Activated CD4-positive, CD25-positive, alpha-beta regulatory T cell (primary cell): ENCODE measurements around the gene ADRA1B.
A peak's percentile ranks its signal among the peaks of the same experiment; 100 is the strongest.

Experiments used
- DNase-seq, 4 experiments: peaks; one replicate each; lab custom pipeline; 2025; lab: John Stamatoyannopoulos, UW

ADRA1B gene

DNA sequence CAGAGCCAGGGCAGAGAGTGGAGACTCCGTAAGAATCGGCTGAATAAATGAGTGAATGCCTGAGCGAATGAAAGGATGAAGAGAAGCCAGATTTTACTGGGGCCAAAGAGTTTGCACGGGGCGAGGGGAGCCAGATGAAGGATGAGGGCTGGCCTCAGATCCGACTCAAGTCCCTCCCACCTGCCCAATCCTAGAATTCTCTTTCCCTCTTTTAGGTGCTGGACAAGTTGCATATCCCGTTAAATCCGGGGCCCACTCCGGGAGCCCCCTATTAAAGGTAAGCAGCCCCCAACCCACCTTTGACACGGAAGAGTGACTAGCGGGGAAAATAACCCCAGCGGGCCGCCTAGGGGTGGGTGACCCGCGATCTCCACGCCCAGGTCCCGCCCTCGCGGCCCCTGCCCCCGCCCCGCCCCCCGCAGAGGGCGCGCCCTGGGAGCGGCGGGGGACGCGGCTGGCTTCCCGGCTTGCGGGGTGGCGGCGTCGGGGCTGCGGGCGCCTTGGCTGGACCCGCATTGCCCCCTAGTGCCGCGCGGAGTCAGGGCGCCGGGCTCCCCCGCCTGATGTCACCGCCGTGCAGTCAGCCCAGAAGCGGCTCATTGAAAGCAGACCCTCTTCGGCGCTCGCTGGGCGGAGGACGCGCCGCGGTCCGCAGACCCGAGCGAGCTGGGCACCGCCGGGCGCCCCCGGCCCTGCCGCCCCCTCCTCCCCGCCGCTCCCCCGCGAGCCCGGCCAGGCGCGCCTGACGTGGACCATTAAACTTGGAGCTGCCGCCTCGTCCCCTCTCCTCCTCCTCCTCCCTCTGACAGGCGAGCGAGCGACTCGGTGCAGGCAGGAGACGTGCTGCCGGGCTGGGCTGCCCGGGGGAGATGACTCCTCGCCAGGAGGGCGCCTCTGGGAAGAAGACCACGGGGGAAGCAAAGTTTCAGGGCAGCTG is at the start of gene ADRA1B:
TSS of gene ADRA1B (plus strand) at position 579 of the 937 bp plus-strand sequence. CDS start 424 bp downstream, outside the sequence.
- DNase-seq: peak in 3 of 4 experiments; percentile 2 to 30 (median 5)

DNA sequence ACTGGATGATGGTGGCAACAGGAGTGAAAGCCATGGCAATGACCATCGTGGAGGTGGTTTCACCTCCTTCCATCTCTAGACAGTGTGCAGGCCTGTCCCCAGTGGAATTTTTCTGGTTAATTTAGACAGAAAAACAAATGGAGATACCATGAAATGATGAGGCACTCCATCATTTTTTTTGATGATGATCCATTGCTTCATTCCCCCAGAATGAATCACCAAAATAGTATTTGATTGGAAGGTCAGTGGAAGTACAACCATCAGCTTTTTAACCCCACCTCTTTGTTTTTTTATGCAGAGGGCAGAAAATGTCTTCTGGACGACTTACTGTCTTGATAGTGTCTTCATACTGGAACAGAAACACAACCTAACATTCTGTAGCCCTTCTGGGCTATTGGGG is 42.6 kb upstream of the ADRA1B start:
- no peak for DNase-seq

DNA sequence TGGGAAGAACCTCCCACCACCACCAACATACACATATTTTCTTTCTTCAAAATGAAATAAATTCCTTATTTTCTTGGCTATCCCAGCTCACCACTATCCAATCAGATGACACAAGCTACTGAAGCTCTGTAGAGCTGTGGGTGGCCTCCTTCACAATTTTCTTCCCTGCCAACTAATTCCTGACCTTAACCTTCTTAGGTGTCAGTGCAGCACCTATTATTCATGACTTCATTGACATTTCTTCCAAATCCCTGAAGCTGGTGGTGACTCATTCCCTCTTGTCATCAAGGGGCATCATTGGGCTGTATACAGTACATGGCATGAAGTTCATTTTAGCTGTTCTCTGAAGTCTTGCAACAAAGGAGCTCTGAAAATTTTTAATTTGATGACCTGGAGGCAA is 42.0 kb upstream of the ADRA1B start:
- DNase-seq: no peak

DNA sequence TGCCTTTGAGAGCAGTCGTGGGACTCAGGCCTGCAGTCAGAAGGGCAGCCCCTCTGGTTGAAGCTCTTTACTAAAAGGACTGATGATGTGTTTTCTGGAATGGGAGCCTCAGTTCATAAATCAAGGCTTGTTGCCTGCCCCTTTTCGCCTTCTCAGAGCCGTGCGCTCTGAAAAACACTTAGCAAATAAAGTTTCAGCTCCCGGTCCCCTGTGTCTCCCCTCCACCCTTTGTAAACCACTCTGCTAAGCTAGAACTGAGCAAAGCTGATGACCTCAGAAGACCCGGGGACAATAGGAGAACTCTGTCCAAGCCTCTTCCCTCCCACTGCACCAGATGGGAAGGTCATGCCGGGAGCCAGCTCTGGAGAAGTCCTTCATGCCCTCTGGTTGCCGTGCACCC is 39.3 kb upstream of the ADRA1B start:
- no peak for DNase-seq

DNA sequence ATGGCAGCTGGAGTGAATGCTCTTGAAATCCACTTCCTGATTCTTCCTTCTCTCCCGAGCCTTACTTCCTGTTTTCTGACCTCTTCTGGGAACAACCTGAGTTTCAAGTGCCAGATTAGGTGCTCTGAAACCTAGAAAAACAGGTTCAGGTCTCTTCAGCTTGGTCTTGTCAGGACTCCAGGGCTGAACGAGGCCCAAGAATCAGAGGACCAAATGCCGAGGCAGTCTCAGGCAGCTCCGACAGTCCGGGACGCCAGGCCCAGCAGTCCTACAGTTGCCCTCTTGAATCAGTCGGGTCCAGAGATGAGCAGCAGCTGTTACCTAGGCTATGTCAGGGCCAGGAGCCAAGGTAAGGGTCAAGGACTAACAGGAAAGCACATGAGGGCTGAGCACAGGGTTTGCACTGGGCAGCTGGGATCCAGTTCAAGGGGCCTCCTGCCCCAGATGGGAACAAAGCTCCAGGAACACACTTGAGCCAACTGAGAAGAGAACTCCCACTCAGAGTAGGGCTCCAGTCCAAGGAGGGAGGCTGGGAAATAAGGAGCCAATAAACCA is 38.3 kb upstream of the ADRA1B start:
- DNase-seq: no peak

DNA sequence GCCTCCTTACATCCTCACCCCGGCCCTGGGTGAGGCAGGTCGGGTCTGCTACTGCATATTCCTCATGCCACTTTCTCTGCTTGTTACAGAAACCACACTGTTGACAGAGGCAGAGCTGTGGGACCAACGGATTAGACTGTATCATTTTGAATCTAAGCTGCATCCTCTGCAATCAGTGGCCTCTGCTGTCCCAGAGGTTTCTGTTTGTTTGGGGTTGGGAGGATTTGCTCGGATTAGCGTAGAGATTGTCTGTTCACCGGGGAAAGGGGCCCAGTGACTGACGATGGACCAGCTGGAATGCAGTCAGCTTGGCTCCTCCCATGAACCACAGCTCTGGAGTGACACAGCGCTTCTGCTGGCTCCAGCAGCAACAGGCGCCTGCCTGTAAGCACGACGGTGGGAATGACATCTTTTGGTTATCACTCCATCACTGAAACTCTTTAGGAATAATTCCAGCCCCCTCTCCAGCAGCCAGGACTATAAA is 37.3 kb upstream of the ADRA1B start:
- DNase-seq: no peak

DNA sequence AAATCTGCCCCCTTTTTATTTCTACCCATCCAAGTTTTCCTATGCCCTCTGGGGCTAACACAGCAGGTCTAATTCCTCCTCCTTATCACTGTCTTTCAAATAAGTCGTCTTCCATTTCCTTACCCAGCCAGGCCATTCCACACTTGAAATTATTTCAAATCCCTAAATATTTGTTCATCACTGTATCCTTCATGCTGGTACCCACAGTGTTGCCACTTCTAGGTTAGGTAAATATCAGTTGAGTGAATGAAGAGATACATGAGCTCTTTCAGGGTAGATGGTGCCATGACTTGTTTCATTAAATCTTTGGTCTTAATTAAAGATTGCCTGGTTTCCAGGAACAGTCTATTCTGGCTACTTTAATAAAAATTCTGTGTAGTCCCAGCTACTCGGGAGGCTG is 35.6 kb upstream of the ADRA1B start:
- no peak for DNase-seq

DNA sequence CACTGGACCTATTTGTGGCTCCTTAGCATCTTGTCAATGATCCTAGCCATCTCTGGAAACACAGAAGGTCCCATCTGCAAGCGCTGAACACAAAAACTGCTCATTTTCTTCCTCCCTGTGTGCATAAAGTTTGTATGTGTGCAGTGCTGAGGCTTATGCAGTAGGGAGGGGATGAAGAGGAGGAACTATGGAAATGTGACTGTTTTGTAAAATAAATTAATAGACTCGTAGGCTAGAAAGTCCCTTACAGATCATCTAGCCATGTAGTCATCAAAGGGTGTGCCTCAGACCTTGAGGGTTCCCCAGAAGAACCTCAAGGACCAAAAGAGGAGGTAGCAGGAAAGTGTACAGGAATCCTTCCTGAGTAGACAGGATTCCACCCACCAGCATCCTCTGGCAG is 34.3 kb upstream of the ADRA1B start:
- no peak for DNase-seq

DNA sequence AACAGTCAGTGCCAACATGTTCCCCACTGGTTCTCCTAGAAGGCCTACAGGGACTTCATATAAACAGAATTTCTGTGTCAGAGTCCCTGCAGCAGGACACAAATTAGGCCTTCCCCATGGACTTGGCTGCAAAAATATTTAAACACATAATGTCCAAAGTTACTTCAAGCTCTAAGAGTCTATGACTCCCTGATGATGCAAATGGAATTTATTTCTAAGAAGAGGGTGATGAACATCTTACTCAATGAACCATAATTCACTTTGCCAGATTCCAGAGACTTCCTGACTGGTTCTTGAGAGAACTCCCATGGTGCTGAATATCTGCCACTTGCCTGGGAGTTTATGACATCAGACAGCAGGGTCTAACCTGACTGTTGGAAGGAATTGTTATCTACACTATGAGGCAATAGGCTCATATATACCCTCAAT is 32.7 kb upstream of the ADRA1B start:
- no peak for DNase-seq

DNA sequence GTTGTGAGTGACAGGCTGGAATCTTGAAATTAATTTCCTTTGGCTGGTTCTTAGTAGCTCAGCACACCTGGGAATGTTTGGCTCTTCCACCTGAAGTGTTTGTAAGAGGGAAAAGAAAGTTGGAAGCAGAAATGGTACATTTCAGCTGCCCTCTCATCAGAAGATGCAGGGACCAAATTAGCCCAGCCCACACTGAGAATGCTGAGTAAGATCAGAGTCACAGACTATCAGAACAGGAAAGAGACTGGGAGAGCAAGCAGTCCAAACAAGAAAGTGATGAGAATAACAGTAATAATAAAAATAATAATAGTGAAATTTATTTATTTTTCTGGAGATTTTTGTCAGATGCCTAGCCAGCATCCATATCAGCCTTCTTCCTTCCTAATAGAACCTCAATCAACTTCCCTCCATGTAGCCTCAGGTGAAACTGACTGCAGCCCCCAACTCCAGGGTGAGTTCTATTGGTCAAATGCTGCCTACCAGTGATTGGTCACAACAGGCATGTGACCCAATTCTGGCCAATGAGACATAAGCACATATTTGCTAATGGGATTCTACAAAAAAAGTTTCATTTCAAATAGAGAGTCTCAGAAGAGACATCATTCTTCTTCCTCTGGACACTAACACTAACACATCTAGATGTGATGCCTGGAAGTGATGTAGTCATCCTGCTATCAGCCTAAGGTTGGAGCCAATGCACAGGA is 31.2 kb upstream of the ADRA1B start:
- DNase-seq: no peak

DNA sequence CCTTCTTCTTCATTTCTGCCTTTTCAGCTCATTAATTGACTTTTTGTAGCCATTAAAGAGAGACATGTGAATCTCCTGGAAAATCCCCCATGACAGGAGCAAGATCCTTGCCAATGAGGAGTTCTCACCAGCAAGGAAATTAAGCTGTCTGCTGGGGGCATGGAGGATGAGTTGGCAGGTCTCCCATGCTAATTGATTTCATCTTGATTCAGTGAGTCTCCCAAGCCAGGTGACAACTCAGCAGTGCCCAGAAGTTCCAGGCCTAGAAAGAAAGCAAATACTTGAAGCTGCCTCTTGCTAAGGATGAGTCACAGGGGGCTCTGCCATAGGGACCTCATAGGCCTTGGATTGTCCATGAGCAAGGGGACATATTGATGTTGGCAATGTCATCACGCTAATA is 30.0 kb upstream of the ADRA1B start:
- no peak for DNase-seq

DNA sequence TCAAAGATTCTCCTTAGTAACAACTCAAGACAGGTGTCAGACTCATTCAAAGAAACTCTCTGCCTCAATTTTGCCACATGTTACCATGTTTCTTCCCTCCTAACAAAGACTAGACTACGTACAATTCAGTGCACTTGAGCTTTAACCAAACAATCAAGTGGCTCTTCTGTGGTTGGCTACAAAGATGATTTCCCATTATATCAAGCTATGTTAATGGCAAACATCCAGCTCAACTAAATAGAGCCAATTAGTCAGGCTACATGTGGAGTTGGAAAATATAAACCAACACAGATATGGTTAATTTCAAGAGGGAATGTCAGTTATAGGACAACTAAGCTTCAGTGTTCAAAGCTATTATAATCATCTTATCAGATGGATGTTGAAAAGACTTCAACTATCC is 29.2 kb upstream of the ADRA1B start:
- DNase-seq: no peak

DNA sequence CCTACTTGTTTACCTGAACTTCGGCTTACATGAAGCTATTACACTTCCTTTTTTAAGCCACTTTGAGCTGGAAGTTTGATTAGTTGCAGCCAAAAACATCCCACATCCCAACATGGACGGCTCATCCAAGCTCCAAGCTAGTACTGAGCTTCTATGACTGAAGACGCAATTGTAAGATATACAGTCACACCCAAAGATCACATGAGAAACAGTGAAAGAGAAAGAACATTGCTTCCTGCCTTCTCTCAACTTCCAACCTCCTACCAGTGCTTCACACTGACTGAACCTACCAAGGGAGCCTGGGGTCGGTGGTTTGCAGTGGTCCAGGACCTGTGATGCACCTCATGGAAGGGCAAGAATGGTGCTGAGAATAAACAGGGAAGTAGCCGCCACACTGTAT is 27.4 kb upstream of the ADRA1B start:
- no peak for DNase-seq

DNA sequence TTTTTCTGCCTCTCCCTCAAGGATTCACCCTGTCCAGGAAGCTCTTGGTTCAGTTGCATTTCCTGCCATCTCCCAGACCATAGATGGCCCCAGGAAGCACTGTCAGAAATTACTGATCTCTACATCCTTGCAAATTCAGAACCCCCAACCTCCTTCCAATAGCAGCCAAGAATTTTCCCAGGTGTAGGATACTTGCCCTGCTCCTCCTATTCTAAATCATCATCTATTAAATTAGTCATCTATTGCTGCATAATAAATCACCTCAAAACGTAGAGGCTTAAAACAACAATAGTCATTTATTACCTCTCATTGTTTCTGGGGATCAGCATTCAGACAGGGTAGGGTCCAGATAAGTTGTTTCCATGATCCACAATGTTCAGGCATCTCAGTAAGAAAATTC is 26.1 kb upstream of the ADRA1B start:
- no peak for DNase-seq

DNA sequence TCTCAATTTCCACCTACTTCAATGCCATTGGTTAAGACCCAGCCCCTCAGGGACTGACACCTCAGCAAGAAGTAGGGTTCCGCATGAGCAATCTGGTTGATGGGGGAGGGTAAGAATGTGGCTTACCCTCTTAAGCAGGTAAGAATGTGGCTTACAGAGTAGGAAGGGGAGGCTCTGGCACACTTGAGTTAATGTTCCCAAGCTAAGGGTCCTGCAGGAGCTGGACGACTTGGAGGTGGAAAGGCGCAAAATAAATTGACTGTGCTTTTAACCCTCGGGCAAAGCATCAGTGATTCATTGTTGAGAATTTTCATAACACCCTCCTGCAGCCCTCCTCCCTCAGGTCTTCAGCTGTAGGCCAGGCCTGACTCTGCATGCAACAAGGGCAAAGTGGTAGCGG is 24.9 kb upstream of the ADRA1B start:
- no peak for DNase-seq

DNA sequence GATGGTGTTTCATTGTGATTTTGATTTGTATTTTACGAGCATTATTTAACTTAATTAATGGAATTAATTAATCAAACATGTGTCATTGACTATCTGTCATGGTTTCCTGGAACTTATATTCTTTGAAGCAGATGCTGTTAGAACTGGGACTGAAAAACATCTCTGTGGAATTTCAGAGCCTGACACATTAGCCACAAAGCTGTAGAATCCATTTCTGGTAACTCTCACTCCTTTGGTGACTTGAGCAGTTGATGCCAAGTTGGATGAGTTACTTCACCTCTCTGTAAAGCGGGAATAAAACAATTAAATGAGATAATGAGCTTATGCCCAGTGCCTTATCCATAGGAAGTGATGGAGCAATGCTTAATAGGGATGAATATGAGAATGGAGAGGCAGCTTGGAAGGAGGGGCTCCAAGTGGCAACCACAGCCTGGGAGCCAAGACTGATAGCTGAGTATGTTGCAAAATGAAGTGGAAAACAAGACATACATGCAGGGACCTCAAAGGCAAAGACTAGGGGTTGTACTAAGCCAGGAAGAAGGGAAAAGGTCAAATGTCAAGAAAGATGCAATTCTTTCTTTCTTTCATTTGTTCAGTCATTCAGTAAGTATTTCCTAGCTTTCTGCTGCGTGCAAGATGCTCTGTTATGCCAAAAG is 23.1 kb upstream of the ADRA1B start:
- DNase-seq: no peak

DNA sequence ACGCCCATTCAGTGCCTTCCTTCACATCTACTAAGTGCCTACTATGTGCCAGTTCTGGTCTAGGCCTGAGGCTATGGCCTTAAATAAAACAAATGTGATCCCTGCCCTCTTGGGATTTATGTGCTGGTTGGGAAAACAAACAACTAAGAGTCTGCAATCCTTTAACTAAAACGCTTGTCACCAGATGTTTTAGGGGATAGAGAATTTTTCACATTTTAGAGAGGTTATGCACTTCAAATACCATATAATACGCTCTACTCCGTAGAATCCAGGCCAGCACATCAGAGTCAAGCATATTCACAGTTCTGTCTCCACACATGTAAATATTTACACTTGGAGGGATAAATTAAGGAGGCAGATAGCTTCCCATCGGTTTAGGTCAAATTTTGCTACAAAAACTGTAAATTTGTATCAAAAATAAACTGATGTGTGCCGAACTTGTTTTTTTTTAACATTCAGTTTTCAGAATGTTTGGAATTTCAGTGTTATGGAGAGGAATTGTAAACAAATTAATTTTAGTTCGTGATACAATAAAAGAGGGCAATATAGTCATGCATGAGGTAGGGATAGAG is 22.0 kb upstream of the ADRA1B start:
- DNase-seq: no peak

DNA sequence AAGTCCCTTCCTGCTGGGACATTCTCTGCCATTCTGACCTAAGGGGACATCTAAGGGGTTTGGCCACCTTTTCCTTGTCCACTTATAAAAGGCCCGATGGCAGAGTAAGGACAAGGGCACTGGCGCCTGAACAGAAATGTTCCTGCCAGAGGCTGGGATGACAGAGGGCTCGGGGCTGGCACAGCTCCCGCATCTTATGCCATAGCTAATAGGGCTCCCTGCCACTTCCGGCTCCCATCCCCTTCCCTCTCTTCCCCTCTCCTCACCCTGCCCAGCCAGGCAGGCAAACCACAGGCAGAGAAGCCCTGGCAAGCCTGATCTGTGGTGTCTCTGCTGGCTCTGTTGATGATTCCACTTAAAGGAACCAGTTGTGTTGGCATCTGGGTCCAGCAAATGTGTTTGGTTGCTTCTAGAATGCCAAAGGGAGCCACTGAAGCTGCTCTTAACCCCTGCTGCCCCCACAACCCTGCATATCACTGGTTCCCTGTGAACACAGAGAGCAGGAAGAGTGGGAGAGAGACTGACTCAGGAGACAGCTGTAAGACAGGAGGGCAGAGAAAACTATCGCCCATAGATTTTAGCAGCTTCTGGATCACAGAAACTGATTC is 18.4 kb upstream of the ADRA1B start:
- no peak for DNase-seq

DNA sequence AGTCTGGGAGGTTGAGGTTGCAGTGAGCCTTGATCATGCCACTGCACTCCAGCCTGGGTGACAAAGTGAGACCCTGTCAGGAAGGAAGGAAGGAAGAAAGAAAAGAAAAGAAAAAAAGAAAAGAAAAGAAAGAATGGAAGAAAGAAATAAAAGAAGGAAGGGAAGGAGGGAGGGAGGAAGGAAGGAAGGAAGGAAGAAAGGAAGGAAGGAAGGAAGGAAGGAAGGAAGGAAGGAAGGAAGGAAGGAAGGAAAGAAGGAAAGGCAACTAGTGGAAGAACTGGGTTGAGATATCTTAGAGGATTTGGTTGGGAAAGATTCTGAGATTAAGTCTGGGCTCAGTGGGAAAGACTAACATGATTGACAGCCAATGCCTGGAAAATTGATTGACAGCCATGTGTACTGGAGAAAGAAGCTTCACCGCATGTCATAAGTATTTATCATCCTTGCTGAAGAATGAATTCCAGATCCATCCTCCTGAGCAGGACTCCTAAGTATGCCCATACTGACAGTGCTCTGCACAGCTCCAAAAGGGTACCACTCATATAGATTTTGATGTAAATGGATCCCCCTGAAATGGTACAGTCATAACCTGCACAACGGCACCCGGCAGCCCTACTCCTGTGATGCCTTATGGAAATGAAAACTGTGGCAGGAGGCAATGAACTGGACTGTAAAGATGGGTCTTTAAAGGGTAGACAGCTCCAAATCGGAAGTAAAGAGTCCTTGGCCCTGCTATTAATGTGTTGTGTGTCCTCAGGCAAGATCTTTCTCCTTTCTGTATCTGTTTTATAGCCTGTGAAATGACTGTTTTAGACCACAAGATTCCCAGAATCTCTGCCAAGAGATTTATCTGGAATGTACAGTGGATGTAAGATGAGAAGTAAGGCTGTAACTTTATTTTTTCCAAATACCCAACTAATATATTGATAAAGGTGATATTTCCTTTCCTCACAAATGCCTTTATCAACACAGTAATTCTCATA is 16.9 kb upstream of the ADRA1B start:
- no peak for DNase-seq

DNA sequence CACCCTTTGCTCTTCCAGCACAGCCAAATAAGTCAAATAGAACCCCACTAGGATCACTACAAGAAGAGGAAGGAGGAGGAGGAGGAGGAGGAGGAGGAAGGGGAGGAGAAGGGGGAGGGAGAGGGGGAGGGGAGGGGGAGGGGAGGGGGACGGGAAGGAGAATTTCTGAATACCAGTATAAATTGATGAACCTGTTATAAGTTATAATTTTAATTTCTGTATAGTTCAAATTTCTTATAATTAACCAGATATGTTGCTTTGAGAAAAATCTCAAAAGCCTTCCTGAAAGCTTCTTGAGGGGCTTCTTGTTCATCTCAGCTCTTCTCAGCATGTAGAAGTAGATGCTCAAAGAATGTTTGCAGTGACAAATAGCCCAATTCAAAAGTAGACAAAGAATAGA is 15.0 kb upstream of the ADRA1B start:
- DNase-seq: no peak
